CD4-positive, alpha-beta T cell treated with Interleukin-6 for 4 hours (primary cell): ENCODE data around the gene SERPINA5.
"Not testable (repeated sequence)": the region's sequence is repeated elsewhere in the genome, so short reads cannot be mapped to it uniquely, and the experiment has no call there.

Experiments used
- DNase-seq: peaks from one replicate; pipeline ENCODE4 v3.0.0-alpha.2; 2020; ENCODE audit warnings: mixed read lengths

The SERPINA5 gene

DNA sequence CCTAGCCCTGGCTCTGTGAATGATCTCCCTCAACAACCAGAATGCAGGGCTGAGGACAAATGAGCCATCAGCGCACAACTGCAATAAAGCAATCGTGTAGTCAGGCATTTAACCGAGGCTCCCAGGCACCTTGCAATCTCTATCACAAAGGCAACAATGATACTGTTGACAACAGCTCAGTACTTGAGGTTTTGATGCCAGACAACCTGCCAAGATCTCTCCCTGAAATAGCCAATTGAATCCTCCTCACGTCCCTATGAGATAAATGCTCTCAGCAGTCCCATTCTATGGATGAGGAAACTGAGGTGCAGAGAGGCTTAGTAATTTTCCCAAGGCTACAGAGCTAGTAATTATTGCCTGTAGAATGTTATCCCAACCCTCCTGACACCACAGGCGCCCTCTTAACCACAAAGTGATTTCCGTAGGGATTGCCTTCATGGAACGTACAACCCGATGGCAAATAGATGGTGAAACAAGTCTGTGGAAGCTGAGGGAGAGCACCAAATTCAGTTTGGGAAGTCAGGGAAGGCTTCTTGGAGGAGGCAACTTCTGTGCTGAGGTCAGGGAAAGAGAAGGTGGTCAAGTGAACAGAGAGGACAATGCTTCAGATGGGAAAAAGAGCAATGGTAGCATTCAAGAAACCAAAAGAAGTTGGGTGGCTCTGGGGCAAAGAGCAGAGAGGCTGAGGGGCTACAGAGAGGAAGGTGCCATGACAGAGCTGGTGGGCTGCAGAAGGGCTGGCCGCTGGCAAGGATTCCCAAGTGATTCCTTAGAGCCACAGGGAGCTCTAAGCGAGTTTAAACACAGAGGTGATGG lies 43.5 kb downstream of the SERPINA5 start:
- no peak for DNase-seq

DNA sequence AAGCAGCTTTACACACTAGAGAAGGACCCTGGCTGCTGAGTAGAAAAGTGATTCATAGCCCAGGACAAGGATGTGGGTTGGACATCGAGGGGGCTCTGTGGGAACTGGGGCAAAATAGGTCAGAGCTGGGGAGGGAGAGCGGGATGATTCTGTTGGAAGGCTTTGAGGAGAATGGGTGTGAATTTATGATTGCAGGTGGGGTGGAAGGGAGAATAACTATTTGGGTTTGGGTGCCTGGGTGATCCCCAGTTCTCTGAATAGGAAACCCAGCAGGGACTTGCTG lies 44.1 kb downstream of the SERPINA5 start:
- DNase-seq: no peak

DNA sequence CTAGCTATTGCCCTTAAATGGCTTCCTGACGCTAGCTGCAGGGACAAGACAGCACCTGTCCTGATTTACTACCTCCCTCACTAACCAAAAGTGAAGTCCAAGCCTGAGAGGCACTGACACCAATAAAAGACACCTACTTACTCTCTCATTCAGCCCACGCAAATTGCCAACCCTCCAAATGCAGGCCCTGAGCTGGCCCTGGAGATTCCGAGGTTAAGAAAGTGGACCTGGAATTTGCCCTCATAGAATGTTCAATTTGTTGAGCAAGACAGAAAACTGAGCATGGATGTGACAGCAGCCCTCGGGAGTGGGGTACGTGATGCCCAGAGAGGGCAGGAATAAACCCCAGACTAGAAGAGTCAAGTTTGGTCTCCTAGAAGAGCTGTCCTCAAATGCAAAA lies 47.4 kb downstream of the SERPINA5 start:
- no peak for DNase-seq

DNA sequence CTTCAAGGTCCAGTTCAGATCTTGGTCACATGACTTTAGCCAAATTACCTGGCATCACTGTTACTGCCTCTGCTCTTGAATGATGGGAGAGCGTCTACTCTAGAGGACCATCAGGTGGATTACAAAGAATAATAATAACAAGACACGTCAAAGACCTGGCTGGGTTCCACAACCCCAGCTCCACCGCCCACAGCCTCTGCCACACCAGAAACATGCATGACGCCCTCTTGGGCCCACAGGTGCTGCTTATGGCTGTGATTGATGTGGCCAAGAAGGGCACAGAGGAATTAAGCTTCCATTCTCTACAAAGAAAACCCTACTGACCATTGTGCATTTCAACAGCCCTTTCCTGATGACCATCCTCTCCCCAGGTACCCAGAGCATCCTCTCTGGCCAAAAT lies 49.2 kb downstream of the SERPINA5 start:
- DNase-seq: no peak

DNA sequence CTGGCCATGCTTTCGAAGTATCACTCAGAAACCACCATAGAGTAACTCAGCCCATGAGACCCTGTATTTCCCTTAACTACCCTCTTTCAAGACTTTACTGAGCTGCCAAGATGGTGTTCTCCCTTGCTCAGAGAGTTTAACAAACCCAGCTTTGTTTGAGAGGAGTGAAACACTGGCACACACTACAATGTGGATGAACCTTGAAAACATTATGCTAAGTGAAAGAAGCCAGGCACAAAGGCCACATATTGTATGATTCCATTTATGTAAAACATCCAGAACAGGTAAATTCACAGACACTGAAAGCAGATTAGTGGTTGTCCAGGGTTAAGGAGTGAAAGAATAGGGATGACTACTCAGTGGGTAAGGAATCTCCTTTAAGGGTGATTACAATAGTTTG lies 49.8 kb downstream of the SERPINA5 start:
- DNase-seq: no peak

DNA sequence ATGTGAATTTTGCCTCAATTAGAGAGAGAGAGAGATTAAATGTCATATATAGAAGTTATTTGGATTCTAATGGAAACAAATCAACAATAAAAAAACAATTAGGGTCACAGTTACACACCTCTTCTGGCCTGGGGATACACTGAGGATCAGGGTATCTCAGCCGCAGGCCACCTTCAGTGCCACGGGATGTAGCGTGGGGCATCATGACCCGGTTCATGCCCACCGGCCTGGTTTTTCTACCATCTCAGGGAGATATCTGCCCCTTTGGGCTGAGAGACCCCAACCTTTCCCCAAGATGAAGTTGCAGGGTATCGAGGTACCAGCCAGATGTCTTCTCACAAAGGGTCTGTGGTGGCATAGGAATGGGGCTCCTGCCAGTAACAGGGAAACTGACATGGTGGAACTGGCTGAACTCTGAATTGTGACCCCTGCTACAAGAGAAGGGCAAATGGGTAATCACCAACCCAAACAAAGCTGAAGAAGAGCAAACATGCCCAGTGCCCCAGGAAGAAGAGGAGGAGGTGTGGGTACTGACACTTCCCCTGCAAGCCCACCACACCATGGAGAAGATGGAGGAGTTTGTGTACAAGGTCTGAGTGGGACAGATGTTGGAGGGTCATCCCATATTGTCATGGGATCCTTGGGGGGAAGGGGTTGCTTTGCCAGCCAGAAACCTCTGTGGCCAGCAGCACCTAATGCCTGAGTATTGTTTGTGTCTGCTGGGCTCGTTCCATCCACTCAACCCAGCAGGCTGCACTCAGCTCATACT lies 50.5 kb downstream of the SERPINA5 start:
- DNase-seq: no peak

DNA sequence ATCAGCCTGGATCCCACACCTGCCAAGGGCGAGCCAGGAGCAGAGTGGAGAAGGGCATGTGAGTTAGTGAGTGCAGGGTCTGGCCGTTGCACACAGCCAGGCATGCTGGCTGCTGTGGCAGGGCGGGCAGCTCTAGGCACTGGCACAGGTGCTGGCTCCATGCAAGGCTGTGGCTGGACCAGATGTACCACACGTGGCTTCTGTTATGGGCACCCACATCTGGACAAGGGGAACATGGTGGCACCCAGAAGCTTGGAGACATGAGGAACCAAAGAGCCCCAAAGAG lies 51.0 kb downstream of the SERPINA5 start:
- no peak for DNase-seq

DNA sequence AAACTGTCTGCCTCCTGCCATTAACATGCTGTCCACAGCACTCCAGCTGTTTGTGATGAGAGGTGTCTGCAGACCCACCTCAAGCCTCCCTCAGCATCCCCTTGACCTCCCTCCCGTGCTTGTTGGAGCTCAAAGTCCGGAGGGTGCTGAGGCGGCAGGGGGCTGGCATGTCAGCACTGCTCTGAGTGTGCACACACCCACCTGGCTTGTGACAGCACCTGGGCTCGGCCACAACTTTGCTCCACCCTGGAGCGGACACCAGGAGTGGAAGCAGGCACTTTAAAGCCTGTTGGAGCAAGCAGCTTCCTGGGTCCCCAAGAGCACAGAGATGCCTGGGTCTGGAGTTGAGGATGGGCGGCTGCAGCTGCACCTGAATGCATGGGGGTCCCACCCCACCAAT lies 51.9 kb downstream of the SERPINA5 start:
- DNase-seq: no peak

DNA sequence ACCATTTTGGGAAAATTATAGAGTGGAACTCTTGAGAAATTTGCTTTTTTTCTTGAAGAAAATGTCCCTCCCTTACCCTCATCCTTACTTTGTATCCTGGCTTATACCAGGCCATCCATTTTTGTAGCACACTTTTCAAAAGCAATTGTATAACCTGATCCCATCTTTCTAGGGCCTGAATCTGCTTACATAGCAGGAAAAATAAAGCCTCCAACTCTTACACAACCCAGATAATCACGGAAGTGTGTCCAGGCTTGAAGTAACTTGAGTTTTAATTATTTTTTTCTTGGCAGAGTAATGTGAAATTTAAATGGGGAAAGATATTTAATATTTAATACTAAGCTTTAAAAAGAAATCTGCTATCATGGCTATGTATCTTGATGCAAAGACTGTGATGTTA lies 53.9 kb downstream of the SERPINA5 start:
- no peak for DNase-seq

DNA sequence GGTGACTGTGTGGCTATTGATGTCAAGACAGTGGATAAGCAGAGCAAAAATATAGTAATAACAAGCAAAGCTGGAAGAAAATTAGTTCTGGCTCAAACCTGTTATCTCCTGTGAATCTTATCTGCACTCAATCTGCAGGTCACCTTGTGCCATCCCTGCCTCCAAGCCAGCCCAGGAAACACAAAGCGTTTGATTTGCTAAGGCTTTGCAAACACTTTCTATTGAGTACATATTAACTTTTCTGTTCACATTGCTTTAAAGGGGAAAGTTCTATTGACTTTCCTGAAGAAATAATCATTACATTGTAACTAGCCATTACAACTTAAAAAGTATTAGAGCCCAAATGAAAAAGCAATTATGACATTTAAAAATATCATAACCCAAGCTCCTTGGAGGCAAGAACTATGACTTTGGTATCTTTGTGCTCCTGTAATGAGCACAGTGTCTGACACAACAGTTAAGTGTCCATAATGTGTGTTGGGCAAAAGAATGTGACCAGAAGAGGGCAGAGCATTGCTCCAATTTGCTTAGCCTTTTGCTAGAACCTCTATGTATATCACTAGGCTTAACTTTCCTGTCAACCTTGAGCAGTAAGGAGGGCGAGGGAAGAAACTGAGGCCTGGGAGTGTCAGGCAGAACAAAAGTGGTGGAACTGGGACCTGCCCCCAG lies 55.7 kb downstream of the SERPINA5 start:
- DNase-seq: no peak

DNA sequence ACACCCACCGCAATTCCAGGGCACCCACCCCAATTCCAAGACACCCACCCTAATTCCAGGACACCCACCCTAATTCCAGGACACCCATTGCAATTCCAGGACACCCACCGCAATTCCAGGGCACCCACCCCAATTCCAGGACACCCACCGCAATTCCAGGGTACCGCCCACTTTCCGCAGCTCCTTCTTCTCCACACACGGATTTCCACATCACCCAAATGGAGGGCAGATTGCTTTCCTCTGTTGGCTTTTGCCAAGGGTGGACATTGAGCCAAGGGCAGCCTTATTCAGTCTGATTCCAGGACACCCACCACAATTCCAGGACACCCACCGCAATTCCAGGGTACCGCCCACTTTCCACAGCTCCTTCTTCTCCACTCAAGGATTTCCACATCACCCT lies 56.6 kb downstream of the SERPINA5 start:
- not testable (repeated sequence) for DNase-seq

DNA sequence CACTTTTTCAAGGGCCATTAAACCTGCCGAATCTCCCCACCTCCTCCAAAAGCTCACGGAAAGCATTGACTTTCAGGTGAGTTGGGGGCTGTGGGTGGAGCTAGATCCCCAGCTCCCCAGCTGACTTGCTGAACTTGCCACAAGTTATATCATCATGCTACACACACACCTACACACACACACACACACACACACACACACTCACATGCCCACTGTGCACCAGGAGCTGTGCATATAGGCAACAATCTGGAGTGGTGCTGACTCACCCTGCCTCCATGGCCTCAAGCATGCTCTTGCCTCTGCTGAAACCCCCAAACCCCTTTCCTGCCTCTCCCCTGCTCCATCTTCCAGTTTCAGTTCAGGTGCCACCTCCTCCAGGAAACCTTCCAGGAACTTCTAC lies 57.1 kb downstream of the SERPINA5 start:
- no peak for DNase-seq

DNA sequence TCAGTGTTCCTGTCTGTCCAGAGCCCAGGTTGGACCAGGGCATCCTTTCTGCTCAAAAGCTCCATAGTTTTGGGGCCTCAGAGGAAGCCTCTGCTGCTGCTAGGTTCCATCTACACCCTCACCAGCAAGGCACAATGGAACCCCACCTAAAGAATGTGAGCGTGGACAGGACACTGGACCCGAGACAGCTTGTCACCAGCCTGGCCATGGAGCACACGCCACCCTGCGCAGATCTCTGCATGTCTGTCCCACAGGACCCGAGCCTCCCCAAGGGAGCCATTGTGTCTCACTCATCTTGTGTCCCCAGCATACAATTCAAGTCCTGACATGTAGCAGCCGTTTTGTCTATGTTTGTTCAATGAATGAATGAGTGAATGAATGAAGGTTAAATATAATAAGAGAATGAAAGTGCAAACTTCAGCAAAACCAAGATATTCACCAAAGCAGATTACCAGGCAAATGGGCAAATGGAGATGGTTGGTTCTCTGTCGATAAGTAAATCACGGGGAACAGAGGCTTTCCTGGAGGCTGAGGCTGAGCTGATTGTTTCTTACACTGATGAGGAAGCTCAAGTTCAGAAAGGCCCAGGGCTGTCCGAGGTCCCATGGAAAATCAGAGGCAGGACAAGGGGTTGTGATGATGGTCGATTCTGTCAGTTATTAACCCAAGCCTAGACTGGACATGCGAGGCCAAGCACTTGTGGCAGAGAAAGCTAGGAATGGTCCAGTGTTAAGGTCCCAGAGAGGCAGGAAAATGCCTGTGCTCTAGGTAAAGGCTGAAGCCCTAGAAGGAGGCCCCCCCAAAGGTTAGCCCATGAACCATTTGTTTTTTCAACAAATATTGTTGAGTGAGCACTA lies 58.0 kb downstream of the SERPINA5 start:
- no peak for DNase-seq

DNA sequence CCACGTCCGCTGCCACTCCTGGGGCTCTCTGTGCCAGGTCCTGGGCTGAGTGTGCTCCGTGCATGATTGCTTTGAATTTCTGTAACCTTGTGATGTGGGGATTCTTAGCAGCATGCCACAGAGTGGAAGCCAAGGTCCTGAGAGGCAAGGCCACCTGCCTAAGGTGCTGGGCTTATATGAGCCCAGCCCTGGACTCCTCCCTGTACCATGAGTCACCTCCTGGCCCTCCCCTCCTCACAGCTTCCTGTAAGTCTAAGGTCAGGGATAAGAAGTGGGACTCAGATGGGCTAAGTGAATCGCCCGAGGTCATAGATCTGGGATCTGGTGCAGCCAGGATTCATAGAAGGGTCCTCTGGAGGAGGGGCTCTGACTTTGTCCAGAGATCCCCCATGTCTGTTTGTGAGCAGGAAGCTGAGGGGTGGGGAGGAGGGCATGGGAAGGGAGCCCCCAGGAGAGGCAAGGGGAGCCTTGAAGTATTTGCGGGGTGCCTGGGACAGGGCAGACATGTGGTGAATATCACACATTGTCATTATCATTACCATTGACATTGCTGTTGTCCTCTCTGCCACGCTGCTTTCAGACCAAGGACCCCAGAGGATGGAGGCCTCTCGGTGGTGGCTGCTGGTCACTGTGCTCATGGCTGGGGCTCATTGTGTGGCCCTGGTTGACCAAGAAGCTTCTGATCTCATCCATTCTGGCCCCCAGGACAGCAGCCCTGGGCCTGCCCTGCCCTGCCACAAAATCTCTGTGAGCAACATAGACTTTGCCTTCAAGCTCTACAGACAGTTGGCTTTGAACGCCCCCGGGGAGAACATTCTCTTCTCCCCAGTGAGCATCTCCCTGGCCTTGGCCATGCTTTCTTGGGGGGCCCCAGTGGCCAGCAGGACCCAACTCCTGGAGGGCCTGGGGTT lies 59.8 kb downstream of the SERPINA5 start:
- DNase-seq: no peak

DNA sequence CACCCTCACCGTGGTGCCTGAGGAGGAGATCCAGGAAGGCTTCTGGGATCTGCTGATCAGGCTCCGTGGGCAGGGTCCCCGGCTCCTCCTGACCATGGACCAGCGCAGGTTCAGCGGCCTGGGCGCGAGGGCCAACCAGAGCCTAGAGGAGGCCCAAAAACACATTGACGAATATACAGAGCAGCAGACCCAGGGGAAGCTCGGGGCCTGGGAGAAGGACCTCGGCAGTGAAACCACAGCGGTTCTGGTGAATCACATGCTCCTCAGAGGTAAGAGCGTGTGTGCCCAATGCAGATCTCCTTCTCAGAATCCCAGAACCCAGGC lies 60.4 kb downstream of the SERPINA5 start:
- no peak for DNase-seq
